HG03066 (cell line): ENCODE results near the gene LPAR3.
A peak's percentile ranks its signal among the peaks of the same experiment; 100 is the strongest.
"Not testable (repeated sequence)": the region's sequence is repeated elsewhere in the genome, so short reads cannot be mapped to it uniquely, and the experiment has no call there.

ENCODE experiments used
- ATAC-seq: cut with Tn5 transposase; IDR thresholded peaks from one replicate; pipeline ENCODE4 v1.9.1; 2021; ENCODE audit warnings: low read depth; ENCODE audit not compliant: unreplicated experiment

Gene LPAR3

DNA sequence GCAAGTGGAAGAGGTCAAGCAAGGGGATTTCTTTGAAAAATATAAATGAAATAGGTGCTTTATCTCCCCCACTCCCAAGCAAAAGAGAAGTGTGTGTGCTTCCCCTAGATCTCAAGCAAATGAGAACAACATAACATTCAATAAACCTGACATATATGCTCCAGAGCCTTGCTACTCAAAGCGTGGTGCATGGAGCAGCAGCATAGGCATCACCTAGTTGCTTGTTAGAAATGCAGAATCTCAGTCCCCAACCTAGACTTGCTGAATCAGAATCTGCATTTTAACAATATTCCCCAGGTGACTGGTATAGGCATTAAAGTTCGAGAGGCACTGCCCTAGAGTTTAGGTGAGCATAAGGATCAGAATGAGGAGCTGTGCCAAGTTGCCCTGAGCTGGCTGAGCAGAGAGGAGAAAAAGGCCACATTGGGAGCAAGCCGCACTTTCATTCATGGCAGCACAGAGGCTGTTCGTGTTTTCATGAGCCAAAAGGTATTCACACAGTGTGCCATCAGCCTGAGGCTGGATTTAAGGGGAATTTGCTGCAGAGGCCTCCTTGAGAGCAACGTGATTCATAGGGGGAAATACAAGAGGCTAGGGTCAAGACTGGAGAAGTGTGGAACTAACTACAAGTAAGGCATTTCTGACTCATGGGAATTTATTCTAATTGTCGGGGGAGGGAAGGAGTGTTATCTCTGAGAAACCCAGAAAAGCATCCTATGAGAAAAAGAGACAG lies 14.3 kb upstream of the LPAR3 start:
- ATAC-seq = no peak

DNA sequence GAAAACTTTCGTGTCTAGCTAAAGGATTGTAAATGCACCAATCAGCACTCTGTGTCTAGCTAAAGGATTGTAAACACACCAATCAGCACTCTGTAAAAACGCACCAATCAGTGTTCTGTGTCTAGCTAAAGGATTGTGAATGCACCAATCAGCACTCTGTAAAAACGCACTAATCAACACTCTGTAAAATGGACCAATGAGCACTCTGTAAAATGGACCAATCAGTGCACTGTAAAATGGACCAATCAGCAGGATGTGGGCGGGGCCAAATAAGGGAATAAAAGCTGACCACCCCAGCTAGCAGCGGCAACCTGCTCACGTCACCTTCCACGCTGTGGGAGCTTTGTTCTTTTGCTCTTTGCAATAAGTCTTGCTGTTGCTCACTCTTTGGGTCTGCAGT lies 9.7 kb upstream of the LPAR3 start:
- not testable (repeated sequence) for ATAC-seq

DNA sequence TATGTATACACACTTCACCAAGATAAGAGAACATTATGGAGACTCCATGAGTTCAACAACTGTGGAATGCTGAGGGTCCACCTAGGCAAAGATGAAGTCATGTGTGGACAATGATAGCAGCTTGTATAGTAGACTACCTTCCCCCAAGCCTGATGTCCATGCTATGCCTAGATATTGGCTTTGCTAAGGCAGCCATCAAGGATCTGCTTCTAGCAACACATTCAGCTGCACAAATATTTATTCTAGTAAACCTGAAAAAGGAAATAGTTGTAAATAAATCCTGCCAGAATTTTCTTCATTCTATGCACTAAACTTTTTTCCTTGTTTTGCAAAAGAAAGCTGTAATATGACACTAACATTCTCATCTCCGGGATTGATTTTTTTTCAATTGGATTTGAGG lies 7.0 kb upstream of the LPAR3 start:
- ATAC-seq = no peak

DNA sequence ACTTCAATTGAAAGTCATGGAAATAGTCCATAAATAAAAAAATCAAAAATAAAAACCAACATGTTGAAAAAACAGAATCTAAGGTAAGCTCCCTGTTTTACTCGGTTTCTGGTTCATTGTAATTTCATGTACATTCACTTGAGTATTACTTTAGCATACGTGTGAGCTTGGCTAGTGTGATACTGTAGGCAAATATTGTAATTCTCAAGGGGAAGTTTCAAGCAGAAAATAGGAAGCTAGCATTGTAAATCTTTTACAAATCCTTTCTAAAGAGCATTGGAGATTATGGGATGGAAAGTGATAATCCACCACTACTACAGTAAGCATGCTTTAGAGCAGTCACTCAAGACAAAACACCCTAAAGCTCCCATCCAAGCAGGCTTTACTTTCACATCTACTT lies 3.3 kb upstream of the LPAR3 start:
- ATAC-seq = no peak

DNA sequence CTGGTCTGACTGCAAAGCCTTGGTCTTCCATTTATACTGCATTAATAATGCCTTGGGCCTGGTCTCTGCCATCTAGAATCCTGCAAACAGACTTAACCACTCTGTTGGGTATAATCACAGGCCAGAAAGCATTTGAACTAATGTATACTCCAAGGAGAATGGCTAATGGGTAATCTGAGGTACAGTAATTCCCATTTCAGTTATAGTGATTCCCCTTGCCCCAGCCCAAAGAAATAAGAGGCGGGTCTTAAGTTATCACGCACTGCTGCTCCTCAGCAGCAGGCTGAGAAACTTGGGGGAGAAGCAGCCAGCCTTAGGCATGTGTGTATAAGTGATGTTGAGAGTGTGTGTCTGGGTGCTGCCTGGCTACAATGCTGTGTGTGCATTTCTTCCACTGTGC lies 2.4 kb downstream of the LPAR3 start:
- ATAC-seq = no peak

DNA sequence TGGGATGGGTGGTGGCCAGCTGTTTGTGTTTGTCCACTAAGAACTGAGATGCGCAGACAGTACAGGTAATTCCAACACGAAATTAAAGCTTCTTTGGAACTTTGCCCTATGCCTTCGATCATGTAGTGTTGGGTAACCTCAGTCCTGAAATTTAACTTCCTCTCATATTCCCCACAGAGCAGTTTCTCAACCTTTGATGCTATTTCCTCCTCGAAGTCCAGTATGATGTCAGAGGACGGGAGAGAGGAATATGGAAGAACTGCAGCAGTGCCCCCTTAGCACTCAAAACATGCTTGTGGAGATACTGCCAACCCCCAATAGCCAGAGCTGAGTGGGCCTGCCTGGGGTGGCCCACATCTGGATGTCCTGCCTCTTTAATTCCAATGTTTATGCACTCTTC lies 3.6 kb downstream of the LPAR3 start:
- ATAC-seq = no peak

DNA sequence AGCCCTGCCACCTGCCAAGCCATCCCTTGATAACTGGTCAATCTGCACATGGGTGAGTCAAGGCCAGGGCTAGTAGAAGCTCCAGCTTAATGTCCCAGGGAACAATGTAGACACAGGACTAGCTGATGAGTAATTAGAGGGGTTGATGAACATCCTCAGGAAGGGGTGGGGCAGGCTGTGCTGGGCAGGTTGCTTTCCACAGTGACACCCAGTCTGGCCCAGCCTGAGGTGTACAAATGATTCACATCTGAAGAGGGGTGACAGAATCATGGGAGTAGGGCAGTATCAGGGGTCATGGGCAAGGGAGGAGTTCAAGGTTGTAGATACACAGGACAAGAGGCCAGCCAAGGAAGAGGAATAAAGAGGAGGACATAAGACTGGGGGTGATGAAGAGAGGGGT lies 4.3 kb downstream of the LPAR3 start:
- no peak for ATAC-seq

DNA sequence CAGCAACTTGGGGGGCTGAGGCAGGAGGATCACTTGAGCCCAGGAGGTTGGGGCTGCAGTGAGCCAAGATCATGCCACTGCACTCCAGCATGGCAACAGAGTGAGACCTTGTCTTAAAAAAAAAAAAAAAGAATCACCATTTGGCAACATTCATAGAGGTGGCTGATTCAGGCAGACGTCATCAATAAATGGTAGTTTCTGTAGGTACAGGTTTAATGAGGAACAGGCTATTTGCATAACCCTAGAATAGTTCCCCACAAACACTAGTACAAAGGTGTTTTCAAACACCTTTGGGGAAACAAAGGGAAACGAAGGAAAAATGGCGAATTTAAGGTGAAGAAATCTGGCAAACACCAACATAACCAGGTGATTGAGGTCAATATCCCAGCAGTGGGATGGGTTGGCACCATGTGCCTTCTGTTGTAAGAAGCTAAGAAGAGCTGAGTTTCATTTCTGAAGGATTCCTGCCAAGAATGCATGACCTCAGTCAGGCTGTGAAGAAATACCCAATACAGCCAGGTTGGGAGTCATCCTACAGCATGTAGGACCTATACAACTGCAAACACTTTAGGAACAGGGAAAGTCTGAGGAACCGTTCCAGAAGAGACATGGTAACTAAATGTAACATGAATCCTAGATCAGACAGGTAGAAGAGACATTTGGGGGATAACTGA lies 5.6 kb downstream of the LPAR3 start:
- no peak for ATAC-seq

DNA sequence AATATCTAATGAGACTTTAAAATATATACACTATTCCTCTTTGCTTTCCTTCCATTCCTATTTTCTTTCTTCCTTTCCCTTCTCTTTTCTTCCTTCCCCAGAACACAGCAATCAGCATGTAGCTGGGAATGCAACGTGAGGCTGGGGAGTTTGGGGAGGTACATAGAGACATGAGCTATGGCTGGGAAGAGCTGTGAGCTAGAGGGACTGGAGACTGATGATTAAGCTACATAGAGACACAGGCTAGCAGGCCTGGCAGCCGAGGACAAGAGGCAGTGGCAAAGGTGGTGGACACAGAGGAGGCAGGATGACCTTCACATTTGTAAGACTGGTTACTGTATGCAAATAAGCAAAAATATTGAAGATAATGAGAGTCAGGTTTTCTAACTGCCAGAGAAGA lies 7.5 kb downstream of the LPAR3 start:
- no peak for ATAC-seq

DNA sequence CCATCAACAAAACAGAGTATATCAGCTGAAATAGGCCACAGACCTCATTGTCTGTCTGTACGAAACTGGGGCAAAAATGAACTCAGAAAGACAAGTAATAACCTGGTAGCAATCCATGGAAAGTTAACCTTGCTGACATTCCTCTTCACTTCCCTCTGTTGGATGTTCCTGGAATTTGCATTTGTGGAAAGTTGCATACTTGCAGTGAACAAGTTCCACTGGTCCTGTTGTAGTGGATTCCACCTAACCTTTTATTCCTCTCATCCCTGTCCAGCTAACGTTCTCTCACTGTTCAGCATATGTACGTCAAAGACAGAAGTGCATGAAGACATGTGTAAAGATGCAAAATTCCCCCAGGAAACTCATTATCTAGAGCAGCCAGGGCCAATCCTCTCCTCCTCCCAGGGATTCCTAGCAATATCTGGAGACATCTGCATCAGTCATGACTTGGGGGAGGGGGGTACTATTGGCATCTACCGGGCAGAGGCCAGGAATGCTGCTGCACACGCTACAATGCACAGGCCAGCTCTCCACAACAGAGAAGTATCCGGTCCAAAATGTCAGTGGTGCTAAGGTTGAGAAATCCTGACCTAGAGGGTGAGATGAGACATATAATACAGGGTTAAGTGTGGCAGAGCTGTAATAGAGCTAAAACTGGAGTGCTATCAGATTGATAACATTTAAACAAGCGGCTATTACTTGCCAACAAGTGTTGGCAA lies 8.2 kb downstream of the LPAR3 start:
- ATAC-seq = no peak

DNA sequence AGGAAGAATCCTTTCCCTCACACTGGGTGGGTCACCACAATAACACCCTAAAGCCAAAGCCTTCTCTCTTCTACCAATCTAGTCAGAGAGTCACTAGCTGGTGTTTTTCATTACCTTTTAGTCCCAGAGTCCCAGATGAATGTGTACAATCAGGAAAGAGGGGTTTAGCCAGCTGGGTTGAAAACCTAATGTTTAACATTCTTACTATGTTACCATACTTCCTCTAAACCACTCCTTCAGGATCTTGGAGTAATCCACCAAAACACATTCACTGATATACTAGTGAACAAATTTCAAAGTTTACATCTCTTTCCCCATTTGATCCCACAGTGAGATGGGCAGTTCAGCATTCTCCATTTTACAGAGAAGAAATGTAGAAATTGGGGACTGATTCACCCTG lies 9.7 kb downstream of the LPAR3 start:
- ATAC-seq = no peak

DNA sequence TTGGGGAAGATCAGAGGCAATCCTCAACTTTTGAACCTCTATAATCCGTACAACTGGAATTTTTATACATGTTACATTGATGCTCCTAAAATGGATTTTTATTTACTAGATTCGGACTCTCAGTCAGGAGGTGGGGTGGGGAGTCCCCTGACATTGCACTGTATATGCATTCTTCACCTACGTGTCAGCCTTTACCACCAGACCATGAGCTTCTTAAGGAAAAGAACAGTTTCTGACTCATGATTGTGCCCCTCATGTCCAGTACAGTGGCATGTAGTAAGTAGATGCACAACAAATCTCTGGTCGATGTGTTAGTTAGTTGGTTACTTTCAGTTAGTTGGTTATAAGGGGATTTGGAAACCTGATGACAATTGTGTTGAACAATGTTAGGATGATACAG lies 15.4 kb downstream of the LPAR3 start:
- ATAC-seq = no peak

DNA sequence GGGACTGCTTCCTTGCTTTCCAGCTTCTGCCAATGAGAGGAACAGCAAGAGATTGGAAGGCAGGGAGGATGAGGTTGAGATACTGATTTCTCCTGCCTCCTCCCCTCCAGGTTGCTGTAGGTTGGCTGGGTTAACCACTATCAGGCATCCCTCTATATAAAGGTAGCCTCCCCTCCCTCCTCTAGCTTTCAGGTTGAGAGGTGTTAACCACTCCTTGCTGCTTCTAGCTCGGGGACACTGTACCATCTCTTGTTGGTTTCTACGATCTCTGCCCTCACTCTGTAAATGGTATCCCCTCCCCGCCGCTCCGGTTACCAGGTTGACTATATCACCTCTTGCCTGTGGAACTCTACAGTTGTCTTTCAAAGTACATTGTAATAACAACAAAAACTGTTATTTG lies 16.7 kb downstream of the LPAR3 start:
- ATAC-seq = no peak

DNA sequence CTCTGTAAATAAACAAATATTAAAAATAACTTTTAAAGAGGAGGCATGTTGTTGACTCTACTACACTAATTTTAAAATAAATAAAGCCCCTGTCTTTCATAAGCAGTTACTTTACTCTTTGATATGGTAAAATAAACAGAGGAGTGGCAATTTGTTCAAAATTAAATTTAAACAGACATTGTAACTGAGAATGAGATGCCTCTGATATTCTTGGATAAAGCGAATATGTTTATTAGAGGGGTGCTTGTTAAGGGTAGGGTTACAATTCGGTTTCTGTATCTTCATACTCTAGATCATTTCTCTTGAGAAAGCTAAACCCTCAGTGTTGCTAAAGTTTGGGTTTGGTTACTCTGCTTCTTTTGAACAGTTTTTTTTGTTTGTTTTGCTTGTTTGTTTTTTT lies 19.6 kb downstream of the LPAR3 start:
- no peak for ATAC-seq

DNA sequence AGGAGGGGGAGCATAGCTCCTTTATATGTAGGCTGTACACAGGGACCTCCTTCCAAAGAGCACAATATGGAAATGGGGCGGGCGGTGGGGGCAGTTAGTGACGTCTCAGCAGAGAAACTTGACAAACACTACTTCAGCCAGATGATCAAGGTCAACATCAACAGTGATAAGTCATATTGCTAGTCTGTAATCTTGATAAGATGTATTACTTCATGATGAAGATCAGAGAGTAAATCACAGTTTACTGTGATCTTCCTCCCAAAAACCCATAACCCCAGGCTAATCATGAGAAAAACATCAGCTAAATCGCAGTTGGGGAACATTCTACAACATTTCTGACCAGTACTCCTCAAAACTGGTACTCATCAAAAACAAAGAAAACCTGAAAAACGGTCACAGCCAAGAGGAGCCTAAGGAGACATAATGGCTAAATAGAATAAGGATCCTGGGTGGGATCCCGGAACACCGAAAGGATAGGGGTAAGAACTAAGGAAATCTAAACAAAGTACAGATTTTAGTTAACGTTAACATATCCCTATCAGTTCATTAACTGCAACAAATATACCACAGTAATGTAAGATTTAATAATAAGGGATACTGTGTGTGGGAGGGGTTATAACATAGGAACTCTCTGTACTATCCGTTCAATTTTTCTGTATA lies 20.2 kb downstream of the LPAR3 start:
- no peak for ATAC-seq

DNA sequence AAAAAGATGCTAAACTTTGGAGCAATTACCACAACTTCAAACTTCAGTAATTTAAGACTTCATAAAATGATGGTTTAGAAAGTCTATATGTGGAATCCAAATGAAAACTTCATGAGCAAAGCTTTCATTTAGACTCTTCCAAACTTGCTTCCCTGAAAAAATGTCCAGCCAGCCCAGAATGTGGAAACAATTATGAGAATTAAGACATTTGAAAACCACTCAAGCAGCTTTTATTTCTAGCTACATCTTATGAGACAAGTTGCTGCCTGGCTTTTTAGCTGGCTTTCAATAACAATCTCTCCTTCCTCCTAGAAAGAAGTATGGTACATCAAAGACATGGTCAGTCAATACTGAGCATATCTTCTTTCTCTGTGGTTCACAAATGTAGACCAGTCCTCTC lies 21.8 kb downstream of the LPAR3 start:
- ATAC-seq = no peak

DNA sequence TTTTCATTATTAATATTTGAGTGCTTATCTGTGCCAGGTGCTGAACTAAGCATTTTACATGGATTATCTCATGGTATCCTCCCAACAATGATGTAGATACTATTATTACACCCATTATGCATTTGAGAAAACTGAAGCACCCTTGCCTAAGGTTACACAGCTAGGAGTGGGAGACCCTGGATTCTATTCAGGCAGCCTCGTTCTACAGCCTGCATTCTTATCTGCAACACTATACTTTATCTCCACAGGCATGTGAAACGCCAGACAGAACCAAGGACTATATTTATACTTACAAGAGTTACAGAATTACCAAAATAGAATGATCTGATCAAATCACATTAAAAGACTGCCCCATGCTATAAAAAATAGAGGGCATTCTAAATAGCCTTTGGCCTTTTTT lies 22.4 kb downstream of the LPAR3 start:
- no peak for ATAC-seq

DNA sequence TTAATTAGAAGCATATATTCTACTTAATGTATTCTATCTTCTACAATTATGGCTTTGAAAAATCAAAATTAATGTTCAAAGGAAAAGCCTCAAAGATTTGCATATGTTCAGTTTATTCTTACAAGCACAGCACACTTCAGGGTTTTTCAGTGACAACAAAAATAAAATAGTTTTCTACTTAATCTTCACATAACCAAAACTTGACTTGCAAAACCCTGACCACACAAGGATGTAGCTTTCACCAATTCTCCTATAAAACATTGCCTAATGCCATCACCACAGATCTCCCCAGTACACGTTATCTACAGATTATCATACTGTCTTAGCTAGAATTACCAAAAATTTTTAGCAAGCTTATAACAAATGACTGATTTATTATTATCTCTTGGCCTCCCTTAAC lies 23.3 kb downstream of the LPAR3 start:
- ATAC-seq = no peak

DNA sequence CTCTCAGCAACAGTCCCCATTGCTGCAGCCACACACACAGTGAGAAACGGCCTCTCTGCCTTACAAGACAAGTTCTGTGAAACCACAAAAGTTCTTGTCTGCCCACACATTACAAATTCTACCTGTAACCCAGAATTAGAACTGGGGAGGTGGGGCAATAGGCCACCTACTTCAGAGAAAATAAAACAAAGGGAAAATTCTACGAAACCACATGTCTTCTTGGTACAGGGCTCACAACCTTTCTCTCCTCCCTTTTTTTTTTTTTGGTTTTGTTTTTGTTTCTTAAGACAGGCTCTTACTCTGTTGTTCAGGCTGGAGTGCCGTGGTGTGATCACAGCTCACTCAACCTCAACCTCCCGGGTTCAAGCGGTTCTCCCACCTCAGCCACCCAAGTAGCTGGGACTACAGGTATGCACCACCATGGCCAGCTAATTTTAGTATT lies 30.2 kb downstream of the LPAR3 start:
- peak; percentile 92 for ATAC-seq

DNA sequence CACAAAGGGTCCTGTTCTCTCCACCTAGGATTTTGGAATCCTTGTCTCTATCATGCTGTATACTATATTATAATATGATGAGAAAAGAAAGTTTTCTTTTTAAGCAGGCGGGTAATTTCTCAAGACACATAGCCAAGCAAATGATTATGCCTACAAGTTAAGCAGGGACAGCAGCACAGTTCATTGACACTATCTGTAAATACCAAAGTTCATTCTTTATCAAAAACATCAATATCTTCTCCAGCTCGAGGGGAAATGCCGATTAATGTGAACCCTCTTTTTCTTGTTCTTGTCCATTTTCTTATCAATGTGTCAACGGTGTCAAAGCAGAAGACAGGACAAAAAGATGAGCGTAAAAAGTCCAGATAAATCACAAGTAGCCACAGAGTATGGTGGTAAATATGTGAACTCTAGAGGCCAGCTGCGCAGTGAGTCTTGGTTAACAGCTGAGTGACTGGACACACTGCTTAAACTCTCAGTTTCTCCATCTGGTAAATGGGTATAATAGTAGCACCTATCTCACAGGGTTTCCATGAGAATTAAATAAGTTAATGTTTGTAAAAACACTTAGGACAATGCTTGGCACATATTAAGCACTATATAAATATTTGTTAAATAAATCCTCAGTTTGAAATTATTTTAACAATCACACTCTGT lies 30.9 kb downstream of the LPAR3 start:
- ATAC-seq = no peak

DNA sequence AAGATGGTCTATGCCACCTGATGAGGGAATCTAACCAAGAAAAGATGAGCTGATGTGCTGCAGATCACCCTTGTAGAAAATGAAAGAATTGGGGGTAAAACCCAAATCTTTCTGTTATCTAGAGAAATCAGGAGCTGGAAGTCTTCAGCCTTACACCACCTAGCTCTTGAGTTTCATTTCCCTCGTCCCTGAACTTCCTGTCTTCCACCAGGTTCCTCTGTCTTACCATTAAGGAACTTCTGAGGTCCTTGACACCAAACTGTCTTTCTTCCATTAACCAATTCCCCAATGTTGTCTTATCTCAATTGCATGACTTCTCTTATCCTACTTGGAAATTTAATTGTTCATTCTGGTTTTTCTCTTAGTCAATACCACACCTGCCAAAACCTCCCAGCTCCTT lies 31.5 kb downstream of the LPAR3 start:
- no peak for ATAC-seq
